ENCODE results near the gene MYH9. TPM values are rescaled to one million over a fixed set of nuclear protein-coding genes. Genes with fewer than 3 reads are reported as not detected.
A peak's percentile ranks its signal among the peaks of the same experiment; 100 is the strongest.

MYH9 gene
- total and polyA plus RNA-seq, 4 donors: 184 to 667 (median 332) TPM

GRCh38 chr22:36244522-36245391 is 143.0 kb downstream of the MYH9 start:
- TF ChIP-seq CTCF (IDR thresholded peaks at IDR 0.05; ENCODE audit: control extremely low read depth, extremely low read depth): no peak
- no peak for ATAC-seq (ENCODE audit: insufficient read depth, low FRiP score)
- H3K27ac ChIP-seq (ENCODE audit: low read depth in 1 of 2, low read length in 1 of 2): peak overlapping the region in 1 of 2 donors; percentile 36

DNA sequence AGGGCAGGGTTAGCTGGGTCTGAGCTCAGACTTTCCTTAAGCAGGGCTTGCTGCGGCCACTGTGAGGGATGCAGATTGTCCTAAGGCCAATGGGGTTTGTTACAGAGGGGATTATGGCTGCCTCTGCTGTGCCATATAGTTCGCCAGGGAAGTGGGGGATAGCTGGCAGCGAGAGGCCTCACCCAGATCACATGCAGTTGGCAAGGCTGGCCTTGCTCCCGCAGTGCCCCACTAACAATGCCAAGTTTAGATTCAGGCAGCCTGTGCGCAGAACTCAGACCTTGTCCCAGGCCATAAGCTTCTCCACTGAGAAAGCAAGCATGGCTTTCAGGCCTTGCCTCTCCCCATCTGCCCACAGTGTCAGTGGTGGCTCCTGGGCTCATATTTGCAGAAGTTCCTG is 143.8 kb downstream of the MYH9 start:
- Histone ChIP-seq H3K27me3 (ENCODE audit: control insufficient read depth in 3 of 3, insufficient read depth in 3 of 3, low read length in 2 of 3) (no peaks in the 10 kb centered on the region), H3K4me1 (ENCODE audit: control insufficient read depth in 5 of 5, insufficient read depth in 5 of 5, low read length in 5 of 5) (peaks cover 0 to 10% (median 1%) of the 10 kb centered on the region in 5 donors), H3K27ac (ENCODE audit: low read depth in 1 of 2, low read length in 1 of 2) (peak overlapping the region in 1 of 2 donors; percentile 56), H3K4me3 (no peak overlapping the region), H3K9ac (ENCODE audit: insufficient read depth in 1 of 2, low read length in 2 of 2) (no peak overlapping the region), H3K36me3 (ENCODE audit: control insufficient read depth in 4 of 4, insufficient read depth in 4 of 4, low read length in 4 of 4) (no peaks in the 10 kb centered on the region), H3K9me3 (ENCODE audit: control insufficient read depth in 4 of 4, insufficient read depth in 3 of 4, low read length in 3 of 4) (no peaks in the 10 kb centered on the region)
- ATAC-seq (ENCODE audit: insufficient read depth, low FRiP score) (no peak), DNase-seq (no peak)
- WGBS, 2 donors: 87 to 96% methylated on average over 5 of the region's 5 CpGs
- no peak for TF ChIP-seq CTCF (IDR thresholded peaks at IDR 0.05; ENCODE audit: control extremely low read depth, extremely low read depth)

More at GRCh38 chr22:36244522-36245391, 143.0 kb downstream of the MYH9 start:
- 79 to 91% methylated on average over 5 of the region's 5 CpGs for WGBS, 2 donors
- no peak overlapping the region for H3K4me3 ChIP-seq
- no peak for DNase-seq
- H3K4me1 ChIP-seq (ENCODE audit: control insufficient read depth in 5 of 5, insufficient read depth in 5 of 5, low read length in 5 of 5): peaks cover 0 to 10% (median 1%) of the 10 kb centered on the region in 5 donors
- H3K9me3 ChIP-seq (ENCODE audit: control insufficient read depth in 4 of 4, insufficient read depth in 3 of 4, low read length in 3 of 4): no peaks in the 10 kb centered on the region
- H3K27me3 ChIP-seq (ENCODE audit: control insufficient read depth in 3 of 3, insufficient read depth in 3 of 3, low read length in 2 of 3): no peaks in the 10 kb centered on the region
- no peak overlapping the region for H3K9ac ChIP-seq (ENCODE audit: insufficient read depth in 1 of 2, low read length in 2 of 2)
- H3K36me3 ChIP-seq (ENCODE audit: control insufficient read depth in 4 of 4, insufficient read depth in 4 of 4, low read length in 4 of 4): no peaks in the 10 kb centered on the region

DNA sequence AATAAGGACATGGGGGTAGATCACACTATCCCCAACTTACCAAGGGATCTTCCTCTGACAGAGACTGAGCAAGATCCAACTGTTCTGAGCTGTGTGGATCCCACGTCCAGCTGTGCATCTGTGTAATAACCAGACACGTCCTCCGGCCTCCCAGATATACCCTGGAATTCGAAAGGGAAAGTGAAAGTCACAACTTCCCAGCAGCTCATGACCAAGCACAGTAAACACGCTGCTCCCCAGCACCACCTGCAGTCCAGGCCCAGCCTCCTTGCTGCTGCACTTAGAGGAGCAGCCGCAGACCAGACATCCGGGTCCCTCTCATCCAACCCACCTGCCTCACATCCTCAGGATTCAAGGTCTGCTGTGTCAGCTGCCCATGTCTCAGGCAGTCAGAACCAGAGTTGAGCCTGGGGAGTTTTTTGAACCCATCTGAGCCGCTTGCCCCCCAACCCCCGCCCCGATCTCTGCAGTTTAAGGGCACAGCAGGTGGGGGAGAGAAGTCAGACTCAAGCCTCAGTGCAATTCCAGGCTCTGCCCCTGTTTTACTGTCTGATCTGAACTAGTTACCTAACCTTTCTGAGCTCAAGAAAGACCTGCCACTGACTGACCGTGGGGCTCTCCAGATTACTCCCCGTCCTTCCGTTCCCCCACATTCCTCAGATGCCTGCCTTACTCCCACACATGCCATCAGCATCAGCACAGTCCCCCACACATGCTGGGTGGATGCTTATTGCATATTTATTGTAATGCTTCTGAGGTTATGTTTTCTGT is 148.2 kb downstream of the MYH9 start, which contains the start of gene APOL2:
Gene APOL2 (minus strand): TSS at position 127 of the 771 bp plus-strand sequence. CDS start 6,365 bp downstream, outside the sequence.
- Histone ChIP-seq H3K27ac (ENCODE audit: low read depth in 1 of 2, low read length in 1 of 2) (peak within 1 kb of the TSS; percentile 95 to 96), H3K36me3 (ENCODE audit: control insufficient read depth in 4 of 4, insufficient read depth in 4 of 4, low read length in 4 of 4) (peaks cover 0 to 6% (median 0%) of the 10 kb centered on the region in 4 donors), H3K4me3 (peak within 1 kb of the TSS; percentile 82), H3K9me3 (ENCODE audit: control insufficient read depth in 4 of 4, insufficient read depth in 3 of 4, low read length in 3 of 4) (no peaks in the 10 kb centered on the region), H3K9ac (ENCODE audit: insufficient read depth in 1 of 2, low read length in 2 of 2) (peak within 1 kb of the TSS; percentile 4 to 98), H3K4me1 (ENCODE audit: control insufficient read depth in 5 of 5, insufficient read depth in 5 of 5, low read length in 5 of 5) (peaks cover 12 to 28% (median 17%) of the 10 kb centered on the region in 5 donors), H3K27me3 (ENCODE audit: control insufficient read depth in 3 of 3, insufficient read depth in 3 of 3, low read length in 2 of 3) (no peaks in the 10 kb centered on the region)
- DNase-seq (peak; percentile 92 to 97 (median 97)), ATAC-seq (ENCODE audit: insufficient read depth, low FRiP score) (peak; percentile 96)
- WGBS, 2 donors: 18 to 21% methylated on average over 13 of the region's 13 CpGs
- TF ChIP-seq CTCF (IDR thresholded peaks at IDR 0.05; ENCODE audit: control extremely low read depth, extremely low read depth): peak; percentile 73

Data from lung (tissue), 12 donors.